ENCODE measurements around the gene MAD1L1.

DNA sequence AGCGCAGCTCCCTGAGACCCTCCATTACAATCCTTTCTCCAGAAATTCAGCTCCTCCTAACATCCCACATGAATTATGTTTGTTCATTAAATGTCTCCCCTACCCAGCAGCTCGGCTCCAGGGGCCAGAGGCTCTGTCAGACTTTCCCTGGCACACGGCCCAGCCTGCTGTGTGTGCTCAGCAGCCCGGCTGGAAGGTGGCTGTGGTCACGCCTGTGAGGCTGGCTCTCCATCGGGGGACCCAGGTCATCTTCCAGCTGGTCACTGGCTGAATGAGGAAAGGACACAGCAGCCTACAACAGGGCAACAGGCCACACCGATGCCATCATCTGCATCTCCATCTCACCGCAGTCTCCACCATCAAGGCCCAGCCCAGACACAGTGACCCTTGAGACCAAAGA, 219.8 kb downstream of the MAD1L1 start:
- TF ChIP-seq EP300 (IDR thresholded peaks at IDR 0.05; ENCODE audit: low read depth) (no peak), POLR2AphosphoS5 (IDR thresholded peaks at IDR 0.05) (no peak), POLR2A (IDR thresholded peaks at IDR 0.05) (no peak)
- TF ChIP-seq, protein P1, sequence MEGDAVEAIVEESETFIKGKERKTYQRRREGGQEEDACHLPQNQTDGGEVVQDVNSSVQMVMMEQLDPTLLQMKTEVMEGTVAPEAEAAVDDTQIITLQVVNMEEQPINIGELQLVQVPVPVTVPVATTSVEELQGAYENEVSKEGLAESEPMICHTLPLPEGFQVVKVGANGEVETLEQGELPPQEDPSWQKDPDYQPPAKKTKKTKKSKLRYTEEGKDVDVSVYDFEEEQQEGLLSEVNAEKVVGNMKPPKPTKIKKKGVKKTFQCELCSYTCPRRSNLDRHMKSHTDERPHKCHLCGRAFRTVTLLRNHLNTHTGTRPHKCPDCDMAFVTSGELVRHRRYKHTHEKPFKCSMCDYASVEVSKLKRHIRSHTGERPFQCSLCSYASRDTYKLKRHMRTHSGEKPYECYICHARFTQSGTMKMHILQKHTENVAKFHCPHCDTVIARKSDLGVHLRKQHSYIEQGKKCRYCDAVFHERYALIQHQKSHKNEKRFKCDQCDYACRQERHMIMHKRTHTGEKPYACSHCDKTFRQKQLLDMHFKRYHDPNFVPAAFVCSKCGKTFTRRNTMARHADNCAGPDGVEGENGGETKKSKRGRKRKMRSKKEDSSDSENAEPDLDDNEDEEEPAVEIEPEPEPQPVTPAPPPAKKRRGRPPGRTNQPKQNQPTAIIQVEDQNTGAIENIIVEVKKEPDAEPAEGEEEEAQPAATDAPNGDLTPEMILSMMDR (IDR thresholded peaks at IDR 0.05), result no peak
